HUES48 (cell line): ENCODE measurements around the gene IQGAP2.

Experiments
- H3K27ac ChIP-seq: one replicate; pipeline ENCODE4 v1.7.0; 2013; ENCODE audit warnings: low read depth, low read length, inconsistent platforms
- H3K27me3 ChIP-seq: 2 replicates; pipeline ENCODE4 v1.6.1; 2013; ENCODE audit warnings: mild to moderate bottlenecking, low read length; ENCODE audit not compliant: control insufficient read depth, insufficient read depth
- H3K36me3 ChIP-seq: 2 replicates; pipeline ENCODE4 v1.6.1; 2013; ENCODE audit warnings: low read length; ENCODE audit not compliant: control insufficient read depth, insufficient read depth
- H3K4me1 ChIP-seq: 2 replicates; pipeline ENCODE4 v1.6.1; 2013; ENCODE audit warnings: mild to moderate bottlenecking, low read length; ENCODE audit not compliant: control insufficient read depth, insufficient read depth
- H3K4me3 ChIP-seq: 2 replicates; pipeline ENCODE4 v1.5.1; 2013; ENCODE audit warnings: mild to moderate bottlenecking, low read depth, low read length
- H3K9ac ChIP-seq: 2 replicates; pipeline ENCODE4 v1.6.1; 2013; ENCODE audit warnings: mild to moderate bottlenecking, low read depth, low read length, moderate library complexity
- H3K9me3 ChIP-seq: 2 replicates; pipeline ENCODE4 v1.6.1; 2013; ENCODE audit warnings: low read length; ENCODE audit not compliant: control insufficient read depth, insufficient read depth

The IQGAP2 gene

DNA sequence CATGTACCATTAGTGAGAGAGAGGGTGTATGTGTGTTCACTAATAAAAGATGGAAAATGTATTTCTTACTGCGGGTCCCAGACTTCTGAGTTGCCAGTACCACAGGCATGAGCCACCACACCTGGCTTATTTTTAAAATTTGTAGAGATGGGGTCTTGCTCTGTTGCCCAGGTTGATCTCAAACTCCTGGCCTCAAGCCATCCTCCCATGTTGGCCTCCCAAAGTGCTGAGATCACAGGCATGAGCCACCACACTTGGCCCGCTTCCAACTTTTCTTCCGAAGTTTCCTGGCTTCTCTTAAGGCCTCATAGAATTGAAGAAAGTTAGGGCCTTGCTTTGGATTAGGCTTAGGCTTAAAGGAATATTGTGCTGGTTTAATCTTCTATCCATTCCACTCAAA lies 260.5 kb downstream of the IQGAP2 start:
- Histone ChIP-seq H3K27me3 (no peaks in the 10 kb centered on the region), H3K4me1 (no peaks in the 10 kb centered on the region), H3K36me3 (peaks cover 6% of the 10 kb centered on the region), H3K27ac (no peak overlapping the region), H3K4me3 (no peak overlapping the region), H3K9me3 (no peaks in the 10 kb centered on the region), H3K9ac (no peak overlapping the region)

GRCh38 chr5:76664079-76664478 lies 261.0 kb downstream of the IQGAP2 start:
- Histone ChIP-seq H3K4me3 (no peak overlapping the region), H3K4me1 (no peaks in the 10 kb centered on the region), H3K9ac (no peak overlapping the region), H3K36me3 (0 out of 2 replicates have a peak, but pooled peaks cover under 1% of the 10 kb centered on the region), H3K27me3 (no peaks in the 10 kb centered on the region), H3K27ac (no peak overlapping the region), H3K9me3 (no peaks in the 10 kb centered on the region)

GRCh38 chr5:76667495-76667894 lies 264.4 kb downstream of the IQGAP2 start:
- no peaks in the 10 kb centered on the region for H3K4me1 ChIP-seq
- no peaks in the 10 kb centered on the region for H3K9me3 ChIP-seq
- H3K27me3 ChIP-seq = no peaks in the 10 kb centered on the region
- H3K36me3 ChIP-seq = peaks cover 7% of the 10 kb centered on the region; the same call in 1 of the 2 replicates
- no peak overlapping the region for H3K4me3 ChIP-seq
- H3K27ac ChIP-seq = no peak overlapping the region
- no peak overlapping the region for H3K9ac ChIP-seq

DNA sequence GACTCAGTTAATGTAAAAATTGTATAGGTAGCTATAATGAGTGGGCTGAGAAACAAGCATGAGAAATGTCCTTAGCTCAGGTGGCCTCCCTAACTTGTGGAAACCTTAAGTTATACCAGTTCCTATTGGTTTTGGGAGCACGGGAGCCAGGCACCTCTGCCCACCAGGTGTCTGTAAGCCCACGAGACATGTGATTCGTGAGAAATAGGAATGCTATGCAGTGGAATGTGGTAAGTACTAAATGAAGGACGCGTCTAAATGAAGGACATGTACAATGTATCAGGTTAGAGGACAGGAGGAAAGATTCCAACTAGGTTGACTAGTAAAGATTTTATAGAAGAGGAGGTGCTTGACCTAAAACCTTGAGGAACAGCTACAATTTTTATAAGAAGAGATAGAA lies 266.2 kb downstream of the IQGAP2 start:
- Histone ChIP-seq H3K36me3 (peaks cover 14% of the 10 kb centered on the region; the same call in 1 of the 2 replicates), H3K4me3 (no peak overlapping the region), H3K27ac (no peak overlapping the region), H3K4me1 (no peaks in the 10 kb centered on the region), H3K27me3 (no peaks in the 10 kb centered on the region), H3K9me3 (no peaks in the 10 kb centered on the region), H3K9ac (no peak overlapping the region)

DNA sequence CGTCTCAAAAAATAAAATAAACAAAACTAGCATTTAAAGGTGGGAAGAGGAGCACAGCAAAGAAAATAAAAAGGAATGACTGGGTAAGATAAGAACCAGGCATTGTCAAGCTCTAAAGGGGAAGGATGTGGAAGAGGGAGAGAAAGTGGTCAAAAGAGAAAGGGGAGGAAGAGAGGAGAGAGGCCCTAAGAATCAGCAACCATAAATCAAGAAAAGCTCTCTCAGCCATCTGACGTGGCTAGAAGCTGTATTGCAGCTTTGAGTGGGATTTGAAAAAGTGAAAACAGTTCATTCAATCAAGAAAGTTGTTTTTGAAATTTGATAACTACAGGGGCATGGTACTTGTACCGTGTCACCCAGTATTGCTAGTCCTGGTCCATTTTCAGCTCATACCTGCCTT lies 267.4 kb downstream of the IQGAP2 start:
- no peak overlapping the region for H3K4me3 ChIP-seq
- no peak overlapping the region for H3K9ac ChIP-seq
- H3K9me3 ChIP-seq = no peaks in the 10 kb centered on the region
- H3K4me1 ChIP-seq = no peaks in the 10 kb centered on the region
- H3K36me3 ChIP-seq = peaks cover 18% of the 10 kb centered on the region; the same call in 1 of the 2 replicates
- H3K27me3 ChIP-seq = no peaks in the 10 kb centered on the region
- no peak overlapping the region for H3K27ac ChIP-seq

- Histone ChIP-seq H3K9me3 (no peaks in the 10 kb centered on the region), H3K4me1 (no peaks in the 10 kb centered on the region), H3K27ac (no peak overlapping the region), H3K36me3 (peaks cover 18% of the 10 kb centered on the region; the same call in 1 of the 2 replicates), H3K4me3 (no peak overlapping the region), H3K27me3 (no peaks in the 10 kb centered on the region), H3K9ac (no peak overlapping the region)
These were observed 269.2 kb downstream of the IQGAP2 start for GRCh38 chr5:76672242-76672641.

GRCh38 chr5:76673125-76673524 lies 270.0 kb downstream of the IQGAP2 start:
- peaks cover 18% of the 10 kb centered on the region; the same call in 1 of the 2 replicates for H3K36me3 ChIP-seq
- no peak overlapping the region for H3K9ac ChIP-seq
- H3K27ac ChIP-seq = no peak overlapping the region
- no peaks in the 10 kb centered on the region for H3K9me3 ChIP-seq
- no peak overlapping the region for H3K4me3 ChIP-seq
- H3K4me1 ChIP-seq = no peaks in the 10 kb centered on the region
- H3K27me3 ChIP-seq = no peaks in the 10 kb centered on the region

DNA sequence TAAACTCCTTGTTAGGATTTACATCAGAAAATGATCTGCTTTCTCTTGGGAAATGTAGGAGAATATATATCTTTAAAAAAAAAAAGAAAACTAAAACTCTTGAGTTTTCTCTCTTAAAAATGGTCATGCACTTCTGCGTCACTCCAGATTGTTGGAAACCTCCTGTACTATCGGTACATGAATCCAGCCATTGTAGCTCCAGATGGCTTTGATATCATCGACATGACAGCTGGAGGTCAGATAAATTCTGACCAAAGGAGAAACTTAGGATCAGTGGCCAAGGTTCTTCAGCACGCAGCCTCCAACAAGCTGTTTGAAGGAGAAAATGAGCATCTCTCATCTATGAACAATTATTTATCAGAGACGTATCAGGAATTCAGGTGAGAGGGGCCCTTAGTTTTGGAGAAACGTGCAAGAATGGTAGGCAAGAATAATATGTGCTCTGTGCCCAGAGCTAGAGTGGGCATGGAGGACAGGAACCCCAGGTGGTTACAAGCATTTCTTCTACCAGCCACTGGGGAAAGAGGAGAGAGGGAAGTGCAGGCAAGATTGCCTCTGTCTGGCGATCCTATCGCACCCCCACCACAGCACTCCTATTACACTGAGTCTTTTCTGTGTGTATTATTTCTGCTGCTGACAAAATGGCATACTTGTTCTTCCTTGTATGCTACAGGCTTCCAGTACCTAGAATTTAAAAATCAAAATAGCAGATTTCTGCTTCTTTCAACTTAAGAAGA lies 271.4 kb downstream of the IQGAP2 start:
- no peaks in the 10 kb centered on the region for H3K4me1 ChIP-seq
- no peak overlapping the region for H3K4me3 ChIP-seq
- H3K27me3 ChIP-seq = no peaks in the 10 kb centered on the region
- peaks cover 18% of the 10 kb centered on the region; the same call in 1 of the 2 replicates for H3K36me3 ChIP-seq
- H3K27ac ChIP-seq = no peak overlapping the region
- no peaks in the 10 kb centered on the region for H3K9me3 ChIP-seq
- H3K9ac ChIP-seq = no peak overlapping the region

GRCh38 chr5:76675364-76675763 lies 272.3 kb downstream of the IQGAP2 start:
- Histone ChIP-seq H3K9me3 (no peaks in the 10 kb centered on the region), H3K27me3 (no peaks in the 10 kb centered on the region), H3K4me1 (no peaks in the 10 kb centered on the region), H3K4me3 (no peak overlapping the region), H3K27ac (no peak overlapping the region), H3K9ac (no peak overlapping the region), H3K36me3 (peaks cover 18% of the 10 kb centered on the region; the same call in 1 of the 2 replicates)

- H3K27ac ChIP-seq = no peak overlapping the region
These were observed 274.9 kb downstream of the IQGAP2 start for GRCh38 chr5:76677849-76678472.

DNA sequence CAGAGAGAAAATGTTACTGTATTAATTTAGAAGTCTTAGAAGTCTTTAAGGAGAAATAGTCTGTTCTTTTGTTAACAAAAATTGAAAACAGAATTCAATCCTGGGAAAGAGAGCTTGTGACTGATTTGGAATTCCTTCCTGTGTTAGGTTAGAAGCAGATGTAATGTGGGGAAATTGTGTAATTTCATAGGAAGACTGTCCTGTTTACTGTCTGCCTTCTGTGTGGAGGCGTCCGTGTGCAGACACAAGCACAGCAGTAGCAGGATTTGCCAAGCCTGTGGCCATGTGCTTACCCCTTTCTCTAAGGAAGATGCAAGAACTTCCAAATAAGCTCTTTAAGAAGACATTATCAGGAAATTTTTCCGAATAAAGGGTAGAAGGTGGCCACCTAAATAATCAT lies 276.1 kb downstream of the IQGAP2 start:
- Histone ChIP-seq H3K9me3 (no peaks in the 10 kb centered on the region), H3K27ac (no peak overlapping the region), H3K36me3 (peaks cover 4% of the 10 kb centered on the region; the same call in 1 of the 2 replicates), H3K27me3 (no peaks in the 10 kb centered on the region), H3K4me3 (no peak overlapping the region), H3K4me1 (no peaks in the 10 kb centered on the region), H3K9ac (no peak overlapping the region)

More at GRCh38 chr5:76677849-76678472, 274.9 kb downstream of the IQGAP2 start:
- Histone ChIP-seq H3K9ac (no peak overlapping the region), H3K27me3 (no peaks in the 10 kb centered on the region), H3K9me3 (no peaks in the 10 kb centered on the region), H3K4me1 (no peaks in the 10 kb centered on the region), H3K4me3 (no peak overlapping the region), H3K36me3 (peaks cover 12% of the 10 kb centered on the region; the same call in 1 of the 2 replicates)
